ENCODE data around the gene GDAP1L1. TPM values are rescaled to one million over a fixed set of nuclear protein-coding genes. Genes with fewer than 3 reads are reported as not detected.

Gene GDAP1L1
- total RNA-seq, 4 donors from 2014 or later: 0.91 TPM; not detected in 3

DNA sequence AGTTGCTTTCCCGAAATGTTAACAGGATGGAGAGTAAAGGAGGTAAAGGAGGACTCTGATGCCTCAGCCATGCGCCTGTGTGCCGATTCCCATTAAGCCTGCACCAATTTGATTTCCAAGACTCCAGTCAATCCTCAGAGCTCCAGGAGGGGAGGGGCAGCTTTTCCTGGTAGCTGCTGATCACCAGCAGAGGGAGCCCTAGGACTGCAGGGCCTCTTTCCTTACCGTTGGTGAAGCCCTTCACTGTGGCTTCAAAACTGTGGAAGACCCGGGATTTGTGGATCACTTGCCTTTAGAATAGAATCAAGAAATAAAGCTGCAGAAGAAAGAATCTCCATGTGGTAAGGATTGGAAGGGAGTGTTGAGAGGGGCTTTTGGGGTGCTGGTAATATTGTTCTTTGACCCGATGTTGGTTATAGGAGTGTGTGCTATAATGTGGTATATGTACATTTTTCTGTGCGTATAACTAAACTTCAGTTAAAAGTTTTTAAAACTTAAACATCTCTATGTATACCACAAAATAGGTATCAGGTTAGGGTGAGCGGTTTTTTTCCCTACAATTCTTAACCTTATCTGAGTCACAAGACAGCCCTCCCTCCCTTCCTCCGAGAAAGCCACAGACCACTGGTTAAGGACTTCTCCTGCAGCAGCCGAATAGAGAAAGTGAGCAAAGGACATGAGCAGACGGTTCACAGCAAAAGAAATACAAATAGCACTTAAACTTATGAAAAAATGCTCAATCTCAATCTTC, 29.6 kb upstream of the GDAP1L1 start:
- intact Hi-C loops (cut with DNase I; ENCODE audit: low total_unique reads): loop anchor here (2.0 to 10.0 kb wide), 3 partner anchors 87 to 400 kb away; partner anchors contain the start of gene TTPAL
- TF ChIP-seq, protein P1, sequence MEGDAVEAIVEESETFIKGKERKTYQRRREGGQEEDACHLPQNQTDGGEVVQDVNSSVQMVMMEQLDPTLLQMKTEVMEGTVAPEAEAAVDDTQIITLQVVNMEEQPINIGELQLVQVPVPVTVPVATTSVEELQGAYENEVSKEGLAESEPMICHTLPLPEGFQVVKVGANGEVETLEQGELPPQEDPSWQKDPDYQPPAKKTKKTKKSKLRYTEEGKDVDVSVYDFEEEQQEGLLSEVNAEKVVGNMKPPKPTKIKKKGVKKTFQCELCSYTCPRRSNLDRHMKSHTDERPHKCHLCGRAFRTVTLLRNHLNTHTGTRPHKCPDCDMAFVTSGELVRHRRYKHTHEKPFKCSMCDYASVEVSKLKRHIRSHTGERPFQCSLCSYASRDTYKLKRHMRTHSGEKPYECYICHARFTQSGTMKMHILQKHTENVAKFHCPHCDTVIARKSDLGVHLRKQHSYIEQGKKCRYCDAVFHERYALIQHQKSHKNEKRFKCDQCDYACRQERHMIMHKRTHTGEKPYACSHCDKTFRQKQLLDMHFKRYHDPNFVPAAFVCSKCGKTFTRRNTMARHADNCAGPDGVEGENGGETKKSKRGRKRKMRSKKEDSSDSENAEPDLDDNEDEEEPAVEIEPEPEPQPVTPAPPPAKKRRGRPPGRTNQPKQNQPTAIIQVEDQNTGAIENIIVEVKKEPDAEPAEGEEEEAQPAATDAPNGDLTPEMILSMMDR (IDR thresholded peaks at IDR 0.05): peak in 1 of 3 donors; percentile 45
- no peak for TF ChIP-seq POLR2A (IDR thresholded peaks at IDR 0.05)
- peak in 1 of 2 donors; percentile 45 for DNase-seq (ENCODE audit: low spot score in 2 of 2)
- 52 to 54% methylated on average over 11 of the region's 11 CpGs for WGBS, 2 donors
- no peak overlapping the region for H3K4me3 ChIP-seq (ENCODE audit: low read depth, poor library complexity, severe bottlenecking)

DNA sequence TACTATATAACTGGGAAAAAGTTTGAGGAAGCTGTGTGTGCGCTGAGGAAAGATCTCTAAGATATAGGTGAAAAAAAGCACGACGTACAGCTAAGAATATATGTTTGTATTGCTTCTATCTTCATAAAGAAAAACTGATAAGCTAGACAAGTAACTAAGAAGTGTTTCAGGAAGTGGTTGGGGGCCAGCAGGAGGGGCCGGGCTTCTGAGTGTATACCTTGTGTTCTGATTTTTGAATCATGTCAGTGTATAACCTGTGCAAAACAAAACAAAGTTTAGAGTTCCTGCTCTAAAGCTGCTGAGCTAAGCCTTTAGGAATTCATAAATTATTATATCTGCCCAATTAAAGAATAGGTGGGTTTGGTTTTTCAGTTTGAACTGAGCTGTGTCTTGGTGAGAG, 28.7 kb upstream of the GDAP1L1 start:
- H3K4me3 ChIP-seq (ENCODE audit: low read depth, poor library complexity, severe bottlenecking): no peak overlapping the region
- no peak for DNase-seq (ENCODE audit: low spot score in 2 of 2)
- no peak for TF ChIP-seq POLR2A (IDR thresholded peaks at IDR 0.05)
- TF ChIP-seq, protein P1 (IDR thresholded peaks at IDR 0.05): no peak
- intact Hi-C loops (cut with DNase I; ENCODE audit: low total_unique reads): loop anchor here (5.0 to 10.0 kb wide), 2 partner anchors 256 to 399 kb away; partner anchors contain the start of gene TTPAL
- WGBS, 2 donors: 58 to 62% methylated on average over 4 of the region's 4 CpGs

DNA sequence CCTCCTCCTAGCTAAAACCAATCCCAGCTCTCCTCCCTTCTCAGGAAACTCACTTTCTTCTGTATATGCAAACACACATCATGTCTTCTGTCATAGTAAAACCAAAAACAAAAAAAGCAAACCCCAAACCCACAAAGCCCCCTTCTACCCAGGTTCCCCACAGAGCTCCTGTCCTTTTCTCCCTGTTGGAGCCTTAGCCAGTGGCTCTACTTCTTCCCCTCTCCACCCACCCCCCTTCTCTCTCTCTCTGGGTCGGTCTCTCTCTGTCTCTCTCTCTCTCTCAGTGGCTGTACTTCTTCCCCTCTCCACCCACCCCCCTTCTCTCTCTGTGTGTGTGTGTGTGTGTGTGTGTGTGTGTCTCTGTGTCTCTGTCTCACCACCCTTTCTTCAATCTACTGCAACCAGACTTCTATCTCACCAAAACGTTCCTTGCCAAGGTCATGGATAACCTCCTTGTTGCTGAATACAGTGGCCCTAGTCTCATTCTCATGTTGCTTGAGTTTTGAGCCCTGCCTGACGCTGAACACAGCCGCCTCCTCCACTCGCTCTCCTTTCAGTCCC, 27.9 kb upstream of the GDAP1L1 start:
- intact Hi-C loops (cut with DNase I; ENCODE audit: low total_unique reads): loop anchor here (5.0 to 10.0 kb wide), 2 partner anchors 256 to 398 kb away; partner anchors contain the start of gene TTPAL
- no peak for DNase-seq (ENCODE audit: low spot score in 2 of 2)
- 66 to 75% methylated on average over 5 of the region's 5 CpGs for WGBS, 2 donors
- no peak overlapping the region for H3K4me3 ChIP-seq (ENCODE audit: low read depth, poor library complexity, severe bottlenecking)
- TF ChIP-seq, protein P1 (IDR thresholded peaks at IDR 0.05): no peak
- no peak for TF ChIP-seq POLR2A (IDR thresholded peaks at IDR 0.05)

DNA sequence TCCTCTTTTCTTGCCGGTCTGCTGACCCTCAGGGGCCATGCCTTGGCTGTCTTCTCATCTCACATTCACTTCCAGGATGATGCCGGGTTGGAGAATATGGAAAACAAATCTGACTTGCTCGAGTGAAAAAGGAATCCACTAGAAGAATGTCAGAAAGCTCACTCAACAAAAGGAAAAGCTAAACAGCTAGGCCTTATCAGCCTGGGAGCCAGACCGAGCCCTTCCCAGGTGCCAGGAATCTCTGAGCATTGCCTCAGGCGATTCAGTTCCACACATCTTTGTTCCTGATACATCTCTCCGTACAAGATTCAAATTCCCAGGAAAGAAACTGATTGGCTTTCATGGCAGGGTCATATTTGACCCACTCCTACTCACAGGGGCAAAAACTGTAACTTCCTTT, 27.3 kb upstream of the GDAP1L1 start:
- 67 to 70% methylated on average over 6 of the region's 6 CpGs for WGBS, 2 donors
- no peak overlapping the region for H3K4me3 ChIP-seq (ENCODE audit: low read depth, poor library complexity, severe bottlenecking)
- TF ChIP-seq POLR2A (IDR thresholded peaks at IDR 0.05): no peak
- TF ChIP-seq, protein P1 (IDR thresholded peaks at IDR 0.05): no peak
- intact Hi-C loops (cut with DNase I; ENCODE audit: low total_unique reads): loop anchor here (5.0 to 10.0 kb wide), 3 partner anchors 235 to 398 kb away; partner anchors contain the start of gene TTPAL
- no peak for DNase-seq (ENCODE audit: low spot score in 2 of 2)

DNA sequence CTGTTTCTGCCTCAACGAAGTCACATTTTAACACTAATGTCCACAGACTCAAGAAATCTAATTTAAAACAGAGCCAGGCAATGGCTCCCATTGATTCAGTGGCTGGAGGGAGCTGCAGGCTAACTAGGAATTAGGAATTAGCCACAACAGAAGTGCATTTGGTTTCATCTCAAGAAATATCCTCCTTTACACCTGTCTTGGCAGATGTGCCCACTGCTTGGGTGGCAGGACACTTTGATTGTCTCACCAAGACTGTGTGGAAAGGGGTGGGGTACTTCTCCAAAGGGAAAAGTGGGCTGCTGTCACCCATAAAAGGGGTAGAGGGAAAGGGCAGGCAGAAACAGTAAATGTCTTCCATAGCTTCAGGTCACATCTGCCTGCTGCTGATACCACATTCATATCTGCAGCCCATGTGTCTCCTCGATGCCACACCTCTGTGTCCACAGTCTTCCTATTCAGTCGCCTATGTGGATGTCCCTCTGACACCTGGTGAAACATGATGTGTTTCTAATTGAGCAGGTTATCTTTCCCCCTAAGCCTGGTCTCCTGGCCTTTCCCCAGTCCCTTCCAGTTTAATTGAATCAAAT, 25.6 kb upstream of the GDAP1L1 start:
- intact Hi-C loops (cut with DNase I; ENCODE audit: low total_unique reads): loop anchor here (10.0 kb wide), 1 partner anchor 233 kb away; no protein-coding TSS in a partner anchor
- no peak for TF ChIP-seq POLR2A (IDR thresholded peaks at IDR 0.05)
- TF ChIP-seq, protein P1 (IDR thresholded peaks at IDR 0.05): no peak
- 83 to 95% methylated on average over 3 of the region's 3 CpGs for WGBS, 2 donors
- DNase-seq (ENCODE audit: low spot score in 2 of 2): no peak
- H3K4me3 ChIP-seq (ENCODE audit: low read depth, poor library complexity, severe bottlenecking): no peak overlapping the region

All from lower leg skin (tissue), 4 donors.